HG03442 (cell line): ENCODE measurements around the gene CCT2.

ENCODE experiments used
- ATAC-seq: cut with Tn5 transposase; IDR thresholded peaks from one replicate; pipeline ENCODE4 v1.9.1; 2021; ENCODE audit warnings: mild to moderate bottlenecking, moderate library complexity; ENCODE audit not compliant: unreplicated experiment

CCT2 gene

DNA sequence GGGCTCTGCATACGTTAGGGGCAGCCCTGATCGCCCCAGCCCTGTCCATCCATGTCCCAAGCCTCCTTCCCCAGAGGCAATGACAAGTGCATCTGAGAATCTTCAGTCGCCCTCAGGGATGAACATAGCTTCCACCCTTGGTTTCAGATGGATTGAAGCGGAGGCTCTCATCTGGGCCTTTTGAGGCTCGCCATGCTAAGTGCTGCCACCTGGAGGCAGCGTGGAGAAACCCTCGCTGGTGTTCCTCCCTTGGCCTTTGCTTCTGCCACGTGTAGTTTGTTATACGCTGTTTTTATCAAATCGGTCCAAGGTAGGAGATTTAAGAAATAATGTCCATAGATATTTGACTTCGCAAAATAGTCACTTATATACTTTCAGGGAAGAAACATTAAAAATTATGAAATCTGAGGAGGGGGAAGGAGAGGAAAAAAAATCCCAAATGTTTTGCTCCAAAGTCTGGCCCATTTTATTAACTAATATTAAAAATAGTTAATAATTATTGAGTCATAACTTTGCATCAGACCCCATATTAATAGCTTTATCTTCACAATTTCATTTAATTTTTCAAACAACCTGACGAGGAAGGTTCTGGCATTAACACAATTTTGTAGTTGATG is 54.2 kb downstream of the CCT2 start:
- ATAC-seq, result peak; percentile 88

DNA sequence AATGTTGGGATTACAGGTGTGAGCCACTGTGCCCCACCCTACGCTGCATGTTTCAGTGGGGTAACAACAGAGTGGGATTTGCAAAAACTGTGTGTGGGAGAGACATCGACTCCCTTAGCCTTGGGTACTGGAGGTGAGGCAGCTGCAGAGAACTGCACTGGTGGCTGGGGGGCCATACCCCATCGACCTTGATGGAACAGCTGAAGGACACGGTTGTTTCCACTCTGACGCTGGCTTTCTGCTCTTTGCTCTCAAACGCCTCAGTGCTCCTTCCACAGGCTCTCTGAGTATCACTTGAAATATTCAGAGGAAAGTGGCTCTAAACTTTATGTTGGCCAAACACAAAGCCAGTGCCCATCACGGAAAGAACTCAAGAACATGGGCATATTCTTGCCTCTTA is 56.3 kb downstream of the CCT2 start:
- no peak for ATAC-seq

DNA sequence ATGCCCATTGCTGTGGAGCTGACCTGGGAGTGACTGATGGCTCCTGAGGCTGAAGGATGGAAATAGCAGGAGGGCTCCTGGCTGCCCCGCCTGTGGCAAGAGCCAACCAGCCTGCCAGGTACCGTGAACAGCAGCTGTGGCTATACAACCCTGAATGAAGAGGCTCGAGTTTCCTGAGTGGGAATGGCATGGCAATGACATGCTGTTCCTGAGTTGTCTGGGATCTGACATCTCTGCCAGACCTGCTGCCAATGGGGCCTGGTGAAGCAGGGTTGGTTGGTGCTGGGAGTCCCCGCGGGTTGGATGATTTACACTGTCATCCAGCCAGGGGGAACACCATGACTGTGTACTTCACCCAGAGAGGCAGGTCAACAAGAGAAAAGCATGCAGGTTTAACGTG is 57.3 kb downstream of the CCT2 start:
- ATAC-seq, result no peak

DNA sequence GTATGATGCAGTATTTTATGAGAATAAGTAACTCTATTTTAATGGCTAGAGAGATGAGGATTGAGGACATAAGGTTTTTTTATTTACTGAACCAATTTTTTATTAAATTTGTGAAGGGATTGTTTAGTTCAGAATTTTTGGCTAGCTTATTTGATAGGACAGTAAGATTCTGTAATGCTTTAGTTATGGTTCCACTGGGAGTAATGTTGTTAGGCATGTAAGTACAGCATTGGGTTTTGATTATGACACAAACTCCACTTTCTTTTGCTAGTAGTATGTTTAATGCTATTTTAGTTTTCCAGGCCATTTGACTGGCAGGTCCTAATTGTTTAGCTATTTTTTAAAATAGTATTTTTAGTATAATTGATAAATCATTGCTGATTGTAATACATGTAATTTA is 59.3 kb downstream of the CCT2 start:
- ATAC-seq, result no peak

DNA sequence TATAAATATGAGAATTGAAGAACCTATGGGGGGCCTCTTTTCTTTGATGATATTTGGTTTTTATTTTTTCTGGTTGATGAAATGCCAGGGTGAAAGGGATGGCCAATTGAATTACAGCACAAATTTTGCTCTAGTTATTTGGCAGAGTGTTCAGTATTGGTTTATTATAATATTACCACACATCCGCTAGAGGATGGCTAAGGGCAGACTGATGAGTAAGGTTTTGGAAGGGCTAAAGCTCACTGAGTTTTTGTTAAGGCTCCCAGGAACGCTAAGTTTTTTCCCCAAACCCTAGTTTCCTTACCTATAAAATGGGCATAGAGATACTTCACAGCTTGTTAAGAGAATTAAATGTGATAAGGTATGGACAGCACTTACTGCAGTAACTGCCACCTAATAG is 59.8 kb downstream of the CCT2 start:
- no peak for ATAC-seq

DNA sequence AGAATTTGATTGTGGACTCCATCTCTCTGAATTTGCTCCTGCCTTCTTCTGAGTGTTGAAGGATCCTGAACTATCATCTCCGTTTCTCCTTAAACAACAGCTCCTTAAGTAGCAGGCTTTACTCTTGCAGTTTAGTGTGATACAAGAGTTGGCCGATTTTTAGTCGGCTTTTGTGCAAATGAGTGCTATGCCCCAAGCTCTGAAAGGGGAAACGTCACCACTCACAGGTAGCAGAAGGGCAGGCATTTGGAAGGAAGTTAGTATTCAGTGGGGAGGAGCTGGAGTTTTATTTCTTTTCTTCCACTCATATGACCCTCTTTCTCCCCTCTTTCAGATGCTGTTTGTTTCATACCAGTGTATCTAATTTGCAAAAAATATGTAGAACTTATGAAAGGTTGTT is 61.9 kb downstream of the CCT2 start:
- ATAC-seq, result no peak

DNA sequence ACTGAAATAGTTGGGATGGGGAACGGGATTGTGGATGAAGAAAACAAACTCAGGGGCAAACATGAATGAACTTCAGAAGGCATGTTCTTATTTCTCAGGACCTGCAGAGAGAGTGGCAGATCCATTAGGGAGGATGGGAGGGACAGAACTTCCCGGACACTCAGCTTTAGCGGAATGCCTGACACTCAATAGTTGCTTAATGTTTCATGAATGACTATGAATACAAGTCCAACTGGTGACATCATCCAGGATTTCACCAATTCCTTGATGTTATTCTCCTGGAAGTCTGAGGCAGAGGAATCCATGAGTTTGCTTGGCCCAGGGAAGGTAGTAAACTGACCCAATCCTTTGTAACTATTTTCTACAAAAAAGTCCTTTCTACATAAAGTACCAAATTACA is 63.2 kb downstream of the CCT2 start:
- no peak for ATAC-seq

DNA sequence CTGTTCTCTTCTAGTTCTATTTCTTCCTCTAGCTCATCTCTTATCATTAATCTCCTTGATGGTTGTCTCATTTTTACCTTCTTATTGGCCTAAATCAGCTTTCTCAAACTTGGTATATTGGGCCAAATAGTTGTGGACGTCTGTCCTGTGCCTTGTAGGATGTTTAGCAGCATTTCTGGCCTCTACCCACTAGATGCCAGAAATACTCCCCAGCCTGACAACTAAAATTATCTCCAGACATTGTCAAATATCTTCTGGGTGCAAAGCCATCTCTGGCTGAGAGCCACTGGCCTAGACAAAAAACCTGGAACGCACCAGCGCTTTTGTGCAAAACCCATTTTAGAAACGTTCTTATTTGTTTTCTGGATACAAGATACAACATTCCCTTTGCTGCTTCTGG is 64.3 kb downstream of the CCT2 start:
- no peak for ATAC-seq
